Skeletal muscle satellite cell (primary cell): Measurements from ENCODE around the gene KRT78.
"Not testable (repeated sequence)": the region's sequence is repeated elsewhere in the genome, so short reads cannot be mapped to it uniquely, and the experiment has no call there.

ENCODE experiments used
- H3K27me3 ChIP-seq: 2 replicates; pipeline ENCODE4 v1.7.0; 2013; ENCODE audit warnings: low read length; ENCODE audit not compliant: control insufficient read depth, insufficient read depth
- H3K36me3 ChIP-seq: 2 replicates; pipeline ENCODE4 v1.7.0; 2013; ENCODE audit warnings: mild to moderate bottlenecking, control low read depth, low read length; ENCODE audit not compliant: insufficient read depth
- H3K4me1 ChIP-seq: 2 replicates; pipeline ENCODE4 v1.7.0; 2013; ENCODE audit warnings: low read length; ENCODE audit not compliant: control insufficient read depth, insufficient read depth
- H3K4me2 ChIP-seq: 2 replicates; pipeline ENCODE4 v1.7.0; 2013; ENCODE audit warnings: mild to moderate bottlenecking, low read length
- H3K4me3 ChIP-seq: 2 replicates; pipeline ENCODE4 v1.7.0; 2013; ENCODE audit warnings: low read length
- H3K9ac ChIP-seq: 2 replicates; pipeline ENCODE4 v1.7.0; 2013; ENCODE audit warnings: mild to moderate bottlenecking, low read depth, low read length, moderate library complexity
- H3K9me3 ChIP-seq: replicated peaks from 2 replicates; pipeline ENCODE4 v1.7.0; 2013; ENCODE audit warnings: mild to moderate bottlenecking, control low read depth, low read length

KRT78 gene

GRCh38 chr12:52867642-52868041, 18.8 kb upstream of the KRT78 start:
- Histone ChIP-seq H3K27me3 (no peaks in the 10 kb centered on the region), H3K36me3 (no peaks in the 10 kb centered on the region), H3K4me3 (no peak overlapping the region), H3K4me2 (no peak overlapping the region), H3K4me1 (peaks cover 25% of the 10 kb centered on the region), H3K9me3 (no peaks in the 10 kb centered on the region), H3K9ac (no peak overlapping the region)

DNA sequence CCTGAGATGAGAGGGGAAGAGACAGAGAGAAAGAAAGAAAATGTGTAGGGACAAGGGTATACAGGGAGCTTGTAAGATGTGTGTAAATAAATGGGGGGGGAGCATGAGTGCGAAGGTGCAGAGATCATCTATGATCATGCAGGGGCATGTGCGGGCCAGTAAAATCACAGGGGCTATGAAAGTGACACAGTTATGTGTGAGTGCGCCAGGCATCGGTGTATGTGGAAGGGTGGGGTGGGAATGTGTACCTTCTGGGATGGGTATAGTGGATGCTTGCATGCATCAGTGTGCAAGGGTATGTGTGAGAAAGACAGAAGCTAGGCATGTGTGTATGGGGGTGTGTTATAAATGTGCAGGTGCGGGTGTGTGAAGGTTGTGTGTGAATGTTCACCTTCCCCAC, 18.4 kb upstream of the KRT78 start:
- H3K4me3 ChIP-seq = no peak overlapping the region
- H3K27me3 ChIP-seq = peaks cover 2% of the 10 kb centered on the region
- peaks cover 21% of the 10 kb centered on the region for H3K4me1 ChIP-seq
- H3K36me3 ChIP-seq = no peaks in the 10 kb centered on the region
- no peaks in the 10 kb centered on the region for H3K9me3 ChIP-seq
- no peak overlapping the region for H3K9ac ChIP-seq
- no peak overlapping the region for H3K4me2 ChIP-seq

- peaks cover 2% of the 10 kb centered on the region for H3K4me1 ChIP-seq
- no peaks in the 10 kb centered on the region for H3K9me3 ChIP-seq
Observed at GRCh38 chr12:52865090-52865944, 16.5 kb upstream of the KRT78 start.

DNA sequence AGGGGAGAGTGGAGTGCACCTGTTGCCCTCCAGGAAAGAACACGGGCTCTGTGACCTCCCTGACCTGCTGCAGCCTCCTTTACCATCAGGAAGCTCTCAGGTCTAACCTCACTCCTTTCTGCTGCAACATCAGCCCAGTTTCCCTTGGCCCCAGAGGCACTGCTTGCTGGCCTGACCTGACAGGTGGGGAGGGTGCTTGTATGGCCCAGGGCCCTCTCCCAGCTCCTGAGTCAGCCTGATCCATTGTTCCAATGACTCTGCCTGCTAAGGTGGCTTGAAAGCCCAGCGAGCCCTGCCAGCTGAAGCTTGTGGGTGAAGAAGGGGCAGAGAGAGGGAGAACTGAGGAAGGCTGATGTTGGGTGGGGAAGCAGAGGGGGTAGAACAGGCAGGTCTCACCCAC, 13.2 kb upstream of the KRT78 start:
- Histone ChIP-seq H3K9ac (no peak overlapping the region), H3K4me3 (no peak overlapping the region), H3K4me2 (no peak overlapping the region), H3K9me3 (no peaks in the 10 kb centered on the region), H3K27me3 (peaks cover 24% of the 10 kb centered on the region), H3K4me1 (no peaks in the 10 kb centered on the region), H3K36me3 (no peaks in the 10 kb centered on the region)

More at GRCh38 chr12:52865090-52865944, 16.5 kb upstream of the KRT78 start:
- peaks cover 8% of the 10 kb centered on the region for H3K27me3 ChIP-seq
- H3K9ac ChIP-seq = no peak overlapping the region
- no peak overlapping the region for H3K4me3 ChIP-seq
- no peaks in the 10 kb centered on the region for H3K36me3 ChIP-seq
- no peak overlapping the region for H3K4me2 ChIP-seq

- H3K4me2 ChIP-seq = no peak overlapping the region
- H3K9me3 ChIP-seq = no peaks in the 10 kb centered on the region
- H3K36me3 ChIP-seq = no peaks in the 10 kb centered on the region
- no peak overlapping the region for H3K4me3 ChIP-seq
- no peaks in the 10 kb centered on the region for H3K4me1 ChIP-seq
- H3K9ac ChIP-seq = no peak overlapping the region
- peaks cover 29% of the 10 kb centered on the region for H3K27me3 ChIP-seq
Observed at GRCh38 chr12:52861511-52861910, 12.7 kb upstream of the KRT78 start.

DNA sequence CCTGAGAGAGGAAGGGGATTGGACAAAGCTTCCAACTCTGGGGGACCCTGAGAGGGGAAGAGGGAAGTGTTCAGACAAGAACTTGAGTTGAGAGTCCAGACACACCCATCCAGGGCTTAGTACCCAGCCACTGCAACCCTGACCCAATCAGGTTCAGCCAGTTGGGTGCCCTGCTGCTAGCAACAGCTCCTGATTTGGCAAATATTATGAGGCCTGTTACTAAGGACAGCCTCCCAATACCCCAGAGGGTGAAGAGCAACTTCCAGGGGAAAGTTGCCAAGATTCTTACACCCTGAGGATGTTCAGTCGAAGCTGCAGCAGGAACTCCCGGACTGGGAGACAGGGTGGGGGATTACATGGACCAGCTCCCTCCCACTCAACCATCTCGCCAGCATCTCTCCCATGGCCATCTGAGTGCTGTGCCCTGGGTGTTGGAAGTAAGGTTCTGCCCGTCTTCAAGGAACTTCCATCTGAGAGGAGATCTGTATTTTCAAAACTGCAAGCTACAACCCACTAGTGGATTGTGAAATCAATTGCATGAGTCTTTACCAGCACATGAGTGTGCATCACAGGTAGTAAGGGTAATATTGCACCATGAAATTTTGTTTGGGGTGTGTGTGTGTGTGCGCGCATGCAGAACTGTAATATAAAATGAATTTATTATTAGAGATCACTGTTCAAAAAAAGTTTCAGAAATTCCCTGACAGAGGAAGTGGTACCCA, 11.5 kb upstream of the KRT78 start:
- H3K27me3 ChIP-seq = peaks cover 29% of the 10 kb centered on the region
- H3K9ac ChIP-seq = no peak overlapping the region
- H3K36me3 ChIP-seq = no peaks in the 10 kb centered on the region
- no peaks in the 10 kb centered on the region for H3K9me3 ChIP-seq
- H3K4me1 ChIP-seq = no peaks in the 10 kb centered on the region
- H3K4me3 ChIP-seq = no peak overlapping the region
- H3K4me2 ChIP-seq = no peak overlapping the region

GRCh38 chr12:52857500-52857899, 8.7 kb upstream of the KRT78 start:
- H3K4me2 ChIP-seq = no peak overlapping the region
- no peak overlapping the region for H3K9ac ChIP-seq
- H3K9me3 ChIP-seq = no peaks in the 10 kb centered on the region
- no peak overlapping the region for H3K4me3 ChIP-seq
- H3K4me1 ChIP-seq = no peaks in the 10 kb centered on the region
- H3K27me3 ChIP-seq = peaks cover 40% of the 10 kb centered on the region
- H3K36me3 ChIP-seq = no peaks in the 10 kb centered on the region

DNA sequence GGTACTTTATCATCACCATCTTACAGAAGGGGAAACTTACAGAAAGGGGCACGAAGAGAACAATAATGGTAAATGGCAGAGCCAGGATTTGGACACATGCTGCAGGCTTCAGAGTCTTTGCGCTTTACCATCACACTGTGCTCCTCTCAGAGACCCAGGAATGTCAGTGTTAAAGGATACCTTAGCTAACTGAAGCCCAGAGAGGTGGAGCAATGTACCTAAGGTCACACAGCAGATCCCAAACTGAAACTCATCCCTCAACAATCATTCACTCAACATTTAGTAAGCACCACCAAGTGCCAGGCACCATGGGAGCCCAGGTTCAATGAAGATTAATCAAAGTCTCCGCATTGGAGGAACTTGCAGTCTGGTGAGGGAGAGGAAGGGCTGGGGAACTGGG, 8.0 kb upstream of the KRT78 start:
- Histone ChIP-seq H3K9ac (no peak overlapping the region), H3K36me3 (no peaks in the 10 kb centered on the region), H3K27me3 (peaks cover 42% of the 10 kb centered on the region), H3K4me3 (no peak overlapping the region), H3K4me2 (no peak overlapping the region), H3K9me3 (no peaks in the 10 kb centered on the region), H3K4me1 (no peaks in the 10 kb centered on the region)

DNA sequence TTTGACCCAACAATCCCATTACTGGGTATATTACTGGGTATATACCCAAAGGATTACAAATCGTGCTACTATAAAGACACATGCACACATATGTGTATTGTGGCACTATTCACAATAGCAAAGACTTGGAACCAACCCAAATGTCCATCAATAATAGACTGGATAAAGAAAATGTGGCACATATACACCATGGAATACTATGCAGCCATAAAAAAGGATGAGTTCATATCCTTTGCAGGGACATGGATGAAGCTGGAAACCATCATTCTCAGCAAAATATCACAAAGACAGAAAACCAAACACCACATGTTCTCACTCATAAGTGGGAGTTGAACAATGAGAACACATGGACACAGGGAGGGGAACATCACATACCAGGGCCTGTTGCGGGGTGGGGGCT, 7.3 kb upstream of the KRT78 start:
- not testable (repeated sequence) for H3K9ac ChIP-seq, H3K9me3 ChIP-seq, H3K4me2 ChIP-seq, H3K4me3 ChIP-seq, H3K4me1 ChIP-seq, H3K36me3 ChIP-seq
- peaks cover 48% of the 10 kb centered on the region for H3K27me3 ChIP-seq

GRCh38 chr12:52851787-52852186, 3.0 kb upstream of the KRT78 start:
- Histone ChIP-seq H3K9me3 (no peaks in the 10 kb centered on the region), H3K4me2 (no peak overlapping the region), H3K9ac (no peak overlapping the region), H3K4me3 (no peak overlapping the region), H3K4me1 (no peaks in the 10 kb centered on the region), H3K36me3 (no peaks in the 10 kb centered on the region), H3K27me3 (peaks cover 49% of the 10 kb centered on the region)

- Histone ChIP-seq H3K4me3 (no peak overlapping the region), H3K4me2 (no peak overlapping the region), H3K9me3 (no peaks in the 10 kb centered on the region), H3K27me3 (peaks cover 53% of the 10 kb centered on the region), H3K36me3 (no peaks in the 10 kb centered on the region), H3K4me1 (no peaks in the 10 kb centered on the region), H3K9ac (no peak overlapping the region)
Observed at GRCh38 chr12:52850681-52851080, 1.9 kb upstream of the KRT78 start.

DNA sequence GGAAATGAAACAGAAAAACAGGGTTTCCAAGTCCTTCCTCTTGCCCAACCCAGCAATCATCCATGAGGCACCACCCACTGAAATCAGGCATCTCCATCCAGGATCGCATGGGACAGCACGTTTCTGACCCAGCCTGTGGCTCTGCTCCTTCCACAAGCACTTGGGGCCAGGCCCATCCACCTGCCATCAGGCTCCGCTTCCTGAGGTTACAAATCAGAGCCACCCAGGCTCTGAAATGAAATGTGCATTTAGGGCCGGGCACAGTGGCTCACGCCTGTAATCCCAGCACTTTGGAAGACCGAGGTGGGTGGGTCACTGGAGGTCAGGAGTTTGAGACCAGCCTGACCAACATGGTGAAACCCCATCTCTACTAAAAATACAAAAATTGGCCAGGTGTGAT, 717 bp upstream of the KRT78 start:
- H3K4me2 ChIP-seq = no peak overlapping the region
- peaks cover 53% of the 10 kb centered on the region for H3K27me3 ChIP-seq

More for the DNA sequence above, 717 bp upstream of the KRT78 start:
- no peaks in the 10 kb centered on the region for H3K9me3 ChIP-seq
- no peaks in the 10 kb centered on the region for H3K4me1 ChIP-seq
- no peak overlapping the region for H3K9ac ChIP-seq
- H3K4me3 ChIP-seq = no peak overlapping the region
- H3K36me3 ChIP-seq = no peaks in the 10 kb centered on the region
